Fibroblast of lung (primary cell): ENCODE data around the gene RAB44. TPM values are rescaled to one million over a fixed set of nuclear protein-coding genes. Genes with fewer than 3 reads are reported as not detected.

Source experiments
- DNase-seq, 2 donors: peaks; one replicate each; pipeline versions ENCODE4 v3.0.0 to v3.0.0-alpha.2; 2010; ENCODE audit warnings: low read depth in 2 of 2
- H2AFZ ChIP-seq: 2 replicates; pipeline ENCODE4 v1.5.1; 2012; ENCODE audit warnings: low read length, control low read depth, inconsistent platforms
- H3K27ac ChIP-seq: 2 replicates; pipeline ENCODE4 v1.5.1; 2011; ENCODE audit warnings: low read length, control low read depth; ENCODE audit not compliant: insufficient read depth
- H3K27me3 ChIP-seq: 2 replicates; pipeline ENCODE4 v1.5.1; 2011; ENCODE audit warnings: mild to moderate bottlenecking, low read length; ENCODE audit not compliant: control insufficient read depth, insufficient read depth
- H3K36me3 ChIP-seq: 2 replicates; pipeline ENCODE4 v1.5.1; 2011; ENCODE audit warnings: low read length; ENCODE audit not compliant: control insufficient read depth, insufficient read depth
- H3K4me1 ChIP-seq: 2 replicates; pipeline ENCODE4 v1.5.1; 2011; ENCODE audit warnings: low read length; ENCODE audit not compliant: control insufficient read depth, insufficient read depth; ENCODE audit errors: extremely low read depth
- H3K4me2 ChIP-seq: 2 replicates; pipeline ENCODE4 v1.5.1; 2011; ENCODE audit warnings: low read length, control low read depth; ENCODE audit not compliant: insufficient read depth; ENCODE audit errors: extremely low read depth
- H3K4me3 ChIP-seq, 4 experiments: fragments of 200-600 bp in 1 of 4; sonication (generic) in 1 of 4; replicated peaks in 1 of 4; 2 replicates each; pipeline ENCODE4 v1.5.1; 2011 to 2016; ENCODE audit warnings: low read length in 4 of 4, low read depth in 3 of 4, mild to moderate bottlenecking in 3 of 4, control low read depth in 2 of 4, inconsistent platforms in 1 of 4, mixed read lengths in 1 of 4; ENCODE audit not compliant: insufficient read depth in 1 of 4; ENCODE audit errors: control extremely low read depth in 1 of 4
- H3K79me2 ChIP-seq: 2 replicates; pipeline ENCODE4 v1.5.1; 2012; ENCODE audit warnings: mild to moderate bottlenecking, low read length, inconsistent platforms; ENCODE audit not compliant: control insufficient read depth, insufficient read depth
- H3K9ac ChIP-seq: 2 replicates; pipeline ENCODE4 v1.5.1; 2011; ENCODE audit warnings: mild to moderate bottlenecking, low read length, control low read depth; ENCODE audit not compliant: insufficient read depth
- H3K9me3 ChIP-seq: 2 replicates; pipeline ENCODE4 v1.5.1; 2012; ENCODE audit warnings: low read depth, low read length; ENCODE audit not compliant: control insufficient read depth, insufficient read depth
- H4K20me1 ChIP-seq: 2 replicates; pipeline ENCODE4 v1.5.1; 2011; ENCODE audit warnings: low read length; ENCODE audit not compliant: control insufficient read depth, insufficient read depth; ENCODE audit errors: extremely low read depth
- CTCF ChIP-seq, 2 donors: IDR thresholded peaks in 1 of 2; conservative IDR thresholded peaks in 1 of 2; 1 replicate in 1 of 2; 2 replicates in 1 of 2; pipeline ENCODE4 v1.5.1; 2011 to 2012; ENCODE audit warnings: low read length in 2 of 2, control low read depth in 1 of 2, inconsistent platforms in 1 of 2, low read depth in 1 of 2, mild to moderate bottlenecking in 1 of 2
- EZH2 ChIP-seq: IDR thresholded peaks from 2 replicates; pipeline ENCODE4 v1.5.1; 2012; ENCODE audit warnings: low read length, control low read depth, mild to moderate bottlenecking; ENCODE audit errors: missing control alignments
- polyA plus RNA-seq, 2 donors: library from polyadenylated mRNA; depleted of rRNA in 1 of 2; stranded (reverse) in 1 of 2; unstranded in 1 of 2; fragments of >200 nt; gene quantifications; 2 replicates each; pipeline ENCODE4 v1.2.1, GENCODE V29; 2011 to 2012; ENCODE audit warnings: missing spikeins in 1 of 2
- total RNA-seq: library from RNA; depleted of rRNA; stranded (reverse); fragments of >200 nt; gene quantifications from 2 replicates; pipeline ENCODE4 v1.2.1, GENCODE V29; 2014

Gene RAB44
- total and polyA plus RNA-seq, 2 donors (not counting 1 experiment from before 2014, with no cell fraction given): under 0.01 TPM; not detected in 1

DNA sequence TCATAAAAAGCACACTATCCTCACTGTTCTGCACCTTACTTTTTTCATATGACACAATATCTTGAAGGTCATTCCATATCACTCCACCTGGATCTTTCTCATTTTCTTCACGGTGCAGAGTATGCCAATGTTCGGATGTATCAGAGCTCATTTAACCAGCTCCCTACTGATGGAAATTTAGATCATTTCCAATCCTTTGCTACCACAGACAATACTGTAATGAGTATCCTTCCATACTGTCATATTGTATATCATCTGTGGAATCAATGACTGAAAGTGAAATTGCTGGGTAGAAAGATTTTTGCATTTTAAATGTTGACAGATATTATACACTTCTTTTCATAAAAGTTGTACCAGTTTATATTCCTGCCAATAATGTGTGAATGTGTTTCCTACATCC, 2.2 kb upstream of the RAB44 start:
- no peaks in the 10 kb centered on the region for H3K36me3 ChIP-seq
- no peak overlapping the region for H3K4me3 ChIP-seq
- H2AFZ ChIP-seq: no peak overlapping the region
- no peak for DNase-seq
- no peaks in the 10 kb centered on the region for H3K4me1 ChIP-seq
- H3K27me3 ChIP-seq: no peaks in the 10 kb centered on the region
- no peak overlapping the region for H3K27ac ChIP-seq
- no peaks in the 10 kb centered on the region for H3K9me3 ChIP-seq
- no peaks in the 10 kb centered on the region for H4K20me1 ChIP-seq
- no peak overlapping the region for H3K4me2 ChIP-seq
- TF ChIP-seq EZH2: no peak
- no peak for TF ChIP-seq CTCF (conservative IDR thresholded peaks at IDR 0.05 in 1 of 2, IDR thresholded peaks at IDR 0.05 in 1 of 2; ENCODE audit: low read depth in 1 of 2, low read length in 2 of 2)
- no peak overlapping the region for H3K9ac ChIP-seq
- no peaks in the 10 kb centered on the region for H3K79me2 ChIP-seq

GRCh38 chr6:36698196-36698595, 570 bp downstream of the RAB44 start:
- Histone ChIP-seq H3K79me2 (no peaks in the 10 kb centered on the region), H3K4me3 (no peak overlapping the region), H4K20me1 (no peaks in the 10 kb centered on the region), H3K27ac (no peak overlapping the region), H3K27me3 (peaks cover 3% of the 10 kb centered on the region), H3K36me3 (no peaks in the 10 kb centered on the region), H3K4me2 (no peak overlapping the region), H2AFZ (no peak overlapping the region), H3K9me3 (no peaks in the 10 kb centered on the region), H3K9ac (no peak overlapping the region), H3K4me1 (no peaks in the 10 kb centered on the region)
- no peak for DNase-seq
- TF ChIP-seq EZH2: no peak
- no peak for TF ChIP-seq CTCF (conservative IDR thresholded peaks at IDR 0.05 in 1 of 2, IDR thresholded peaks at IDR 0.05 in 1 of 2; ENCODE audit: low read depth in 1 of 2, low read length in 2 of 2)

DNA sequence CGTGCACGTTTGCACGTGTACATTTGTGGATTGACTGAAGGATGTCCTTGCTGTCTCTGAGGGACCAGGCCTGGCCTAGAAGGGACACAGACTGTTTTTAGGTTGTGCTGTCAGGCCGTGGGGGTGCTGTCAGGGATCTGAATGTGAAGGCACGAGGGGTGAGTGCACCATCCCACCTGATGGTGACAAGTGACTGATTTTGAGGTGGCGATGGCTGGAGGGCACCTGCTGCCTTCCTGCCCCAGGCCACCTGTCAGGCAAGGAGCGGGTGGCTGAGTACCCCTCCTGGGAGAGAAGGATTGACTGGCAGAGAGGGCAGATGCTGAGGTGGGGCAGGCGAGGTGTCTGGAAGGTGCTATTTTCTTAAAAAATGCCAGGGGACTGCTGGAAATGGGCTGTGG, 1.2 kb downstream of the RAB44 start:
- Histone ChIP-seq H3K27me3 (peaks cover 3% of the 10 kb centered on the region), H3K4me2 (no peak overlapping the region), H4K20me1 (no peaks in the 10 kb centered on the region), H3K9me3 (no peaks in the 10 kb centered on the region), H3K36me3 (no peaks in the 10 kb centered on the region), H2AFZ (no peak overlapping the region), H3K4me3 (no peak overlapping the region), H3K79me2 (no peaks in the 10 kb centered on the region), H3K27ac (no peak overlapping the region), H3K9ac (no peak overlapping the region), H3K4me1 (no peaks in the 10 kb centered on the region)
- no peak for TF ChIP-seq EZH2
- no peak for TF ChIP-seq CTCF (conservative IDR thresholded peaks at IDR 0.05 in 1 of 2, IDR thresholded peaks at IDR 0.05 in 1 of 2; ENCODE audit: low read depth in 1 of 2, low read length in 2 of 2)
- DNase-seq: no peak
